ENCODE results near the gene NEUROG2.

DNA sequence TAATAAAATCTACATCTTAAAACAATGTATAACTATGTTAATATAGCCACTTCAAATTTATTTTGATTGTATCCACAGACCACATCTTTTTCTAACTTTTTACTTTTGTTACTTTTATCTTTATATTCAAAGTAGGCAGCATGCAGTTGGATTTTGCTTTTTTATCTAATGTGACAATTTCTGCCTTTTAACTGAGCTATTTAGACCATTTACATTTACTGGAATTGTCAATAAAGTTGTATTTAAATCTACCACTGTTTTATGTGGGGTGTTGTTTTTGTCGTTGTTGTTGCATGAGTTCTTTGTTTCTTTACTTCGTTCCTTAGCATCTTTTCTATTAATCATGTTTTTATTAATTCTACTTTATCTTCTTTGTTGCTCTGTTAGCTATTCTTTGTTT, 42.0 kb downstream of the NEUROG2 start:
- TF ChIP-seq POLR2AphosphoS5 (IDR thresholded peaks at IDR 0.05) (no peak), EZH2 (IDR thresholded peaks at IDR 0.05; ENCODE audit: borderline replicate concordance, insufficient read depth, low read length, poor library complexity, severe bottlenecking) (no peak), SMC3 (conservative IDR thresholded peaks at IDR 0.05; ENCODE audit: poor library complexity) (no peak), EP300 (conservative IDR thresholded peaks at IDR 0.05; ENCODE audit: poor library complexity, severe bottlenecking) (no peak)
- TF ChIP-seq, protein P1, sequence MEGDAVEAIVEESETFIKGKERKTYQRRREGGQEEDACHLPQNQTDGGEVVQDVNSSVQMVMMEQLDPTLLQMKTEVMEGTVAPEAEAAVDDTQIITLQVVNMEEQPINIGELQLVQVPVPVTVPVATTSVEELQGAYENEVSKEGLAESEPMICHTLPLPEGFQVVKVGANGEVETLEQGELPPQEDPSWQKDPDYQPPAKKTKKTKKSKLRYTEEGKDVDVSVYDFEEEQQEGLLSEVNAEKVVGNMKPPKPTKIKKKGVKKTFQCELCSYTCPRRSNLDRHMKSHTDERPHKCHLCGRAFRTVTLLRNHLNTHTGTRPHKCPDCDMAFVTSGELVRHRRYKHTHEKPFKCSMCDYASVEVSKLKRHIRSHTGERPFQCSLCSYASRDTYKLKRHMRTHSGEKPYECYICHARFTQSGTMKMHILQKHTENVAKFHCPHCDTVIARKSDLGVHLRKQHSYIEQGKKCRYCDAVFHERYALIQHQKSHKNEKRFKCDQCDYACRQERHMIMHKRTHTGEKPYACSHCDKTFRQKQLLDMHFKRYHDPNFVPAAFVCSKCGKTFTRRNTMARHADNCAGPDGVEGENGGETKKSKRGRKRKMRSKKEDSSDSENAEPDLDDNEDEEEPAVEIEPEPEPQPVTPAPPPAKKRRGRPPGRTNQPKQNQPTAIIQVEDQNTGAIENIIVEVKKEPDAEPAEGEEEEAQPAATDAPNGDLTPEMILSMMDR (IDR thresholded peaks at IDR 0.05; ENCODE audit: poor library complexity, severe bottlenecking): no peak
- TF ChIP-seq, protein P2, sequence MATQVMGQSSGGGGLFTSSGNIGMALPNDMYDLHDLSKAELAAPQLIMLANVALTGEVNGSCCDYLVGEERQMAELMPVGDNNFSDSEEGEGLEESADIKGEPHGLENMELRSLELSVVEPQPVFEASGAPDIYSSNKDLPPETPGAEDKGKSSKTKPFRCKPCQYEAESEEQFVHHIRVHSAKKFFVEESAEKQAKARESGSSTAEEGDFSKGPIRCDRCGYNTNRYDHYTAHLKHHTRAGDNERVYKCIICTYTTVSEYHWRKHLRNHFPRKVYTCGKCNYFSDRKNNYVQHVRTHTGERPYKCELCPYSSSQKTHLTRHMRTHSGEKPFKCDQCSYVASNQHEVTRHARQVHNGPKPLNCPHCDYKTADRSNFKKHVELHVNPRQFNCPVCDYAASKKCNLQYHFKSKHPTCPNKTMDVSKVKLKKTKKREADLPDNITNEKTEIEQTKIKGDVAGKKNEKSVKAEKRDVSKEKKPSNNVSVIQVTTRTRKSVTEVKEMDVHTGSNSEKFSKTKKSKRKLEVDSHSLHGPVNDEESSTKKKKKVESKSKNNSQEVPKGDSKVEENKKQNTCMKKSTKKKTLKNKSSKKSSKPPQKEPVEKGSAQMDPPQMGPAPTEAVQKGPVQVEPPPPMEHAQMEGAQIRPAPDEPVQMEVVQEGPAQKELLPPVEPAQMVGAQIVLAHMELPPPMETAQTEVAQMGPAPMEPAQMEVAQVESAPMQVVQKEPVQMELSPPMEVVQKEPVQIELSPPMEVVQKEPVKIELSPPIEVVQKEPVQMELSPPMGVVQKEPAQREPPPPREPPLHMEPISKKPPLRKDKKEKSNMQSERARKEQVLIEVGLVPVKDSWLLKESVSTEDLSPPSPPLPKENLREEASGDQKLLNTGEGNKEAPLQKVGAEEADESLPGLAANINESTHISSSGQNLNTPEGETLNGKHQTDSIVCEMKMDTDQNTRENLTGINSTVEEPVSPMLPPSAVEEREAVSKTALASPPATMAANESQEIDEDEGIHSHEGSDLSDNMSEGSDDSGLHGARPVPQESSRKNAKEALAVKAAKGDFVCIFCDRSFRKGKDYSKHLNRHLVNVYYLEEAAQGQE (IDR thresholded peaks at IDR 0.05; ENCODE audit: borderline replicate concordance): no peak

All from neural cell (in vitro differentiated cells).